Activated CD8-positive, alpha-beta T cell treated with anti-CD3 and anti-CD28 coated beads for 36 hours (primary cell): Measurements from ENCODE around the gene KCNJ13. TPM values are rescaled to one million over a fixed set of nuclear protein-coding genes. Genes with fewer than 3 reads are reported as not detected.

Experiments used
- ATAC-seq: fragments of 200-7000 bp; cut with Tn5 transposase; one replicate; pipeline ENCODE4 v1.10.0; 2021; ENCODE audit warnings: mild to moderate bottlenecking, moderate library complexity
- CTCF ChIA-PET: fragments of 350-600 bp; sonication (Branson Sonifier 250); formaldehyde crosslinking; loops from one replicate; lab custom pipeline; 2021; ENCODE audit warnings: antibody characterized with exemption; lab: Charles Lee
- POLR2A ChIA-PET: fragments of 350-600 bp; sonication (Branson Sonifier 250); formaldehyde crosslinking; loops from one replicate; lab custom pipeline; 2021; ENCODE audit warnings: antibody characterized with exemption; lab: Charles Lee
- DNase-seq: peaks from one replicate; pipeline ENCODE4 v3.0.0-alpha.2; 2020
- H3K27ac Mint-ChIP-seq: one replicate; pipeline ENCODE4 v1.8.0; 2021; ENCODE audit warnings: mild to moderate bottlenecking, mixed read lengths
- H3K27me3 Mint-ChIP-seq: one replicate; pipeline ENCODE4 v1.8.0; 2021; ENCODE audit warnings: mixed read lengths
- H3K36me3 Mint-ChIP-seq: one replicate; pipeline ENCODE4 v1.8.0; 2021; ENCODE audit warnings: low read depth, mixed read lengths
- H3K4me1 Mint-ChIP-seq: one replicate; pipeline ENCODE4 v1.8.0; 2021; ENCODE audit warnings: low read depth, mixed read lengths
- H3K4me3 Mint-ChIP-seq: one replicate; pipeline ENCODE4 v1.8.0; 2021; ENCODE audit warnings: mild to moderate bottlenecking, moderate library complexity, mixed read lengths
- H3K9me3 Mint-ChIP-seq: one replicate; pipeline ENCODE4 v1.8.0; 2021; ENCODE audit warnings: mixed read lengths
- CTCF ChIP-seq: fragments of 200-600 bp; IDR thresholded peaks from one replicate; pipeline ENCODE4 v1.8.0; 2022; ENCODE audit warnings: antibody characterized with exemption, mild to moderate bottlenecking
- intact Hi-C: fragments of 100-400 bp; cut with micrococcal nuclease; formaldehyde crosslinking; loops from one replicate; pipeline ENCODE4 v1.10.0; 2022
- total RNA-seq, 2 experiments: library from RNA; stranded (reverse); gene quantifications; one replicate each; pipeline ENCODE4 v1.2.3, GENCODE V29; 2021

The KCNJ13 gene
- not detected for total RNA-seq

GRCh38 chr2:232776435-232776834 is at the start of gene KCNJ13:
KCNJ13 (minus strand) TSS chr2:232776565; CDS start chr2:232771362, 5,203 bp downstream.
- Mint-ChIP-seq H3K4me3 (no peak within 1 kb of the TSS), H3K36me3 (peaks cover 19% of the 10 kb centered on the region), H3K27ac (no peak within 1 kb of the TSS), H3K27me3 (no peaks in the 10 kb centered on the region), H3K4me1 (peaks cover 20% of the 10 kb centered on the region), H3K9me3 (no peaks in the 10 kb centered on the region)
- intact Hi-C loops = no loop called here
- TF ChIP-seq CTCF = no peak
- ChIA-PET CTCF (no interaction called here), POLR2A (no interaction called here)
- ATAC-seq (no peak), DNase-seq (no peak)

- ATAC-seq = no peak
- TF ChIP-seq CTCF = no peak
- H3K4me3 Mint-ChIP-seq = no peak overlapping the region
- H3K9me3 Mint-ChIP-seq = no peaks in the 10 kb centered on the region
- H3K36me3 Mint-ChIP-seq = peaks cover 31% of the 10 kb centered on the region
- H3K4me1 Mint-ChIP-seq = no peaks in the 10 kb centered on the region
- no peaks in the 10 kb centered on the region for H3K27me3 Mint-ChIP-seq
- intact Hi-C loops = no loop called here
- ChIA-PET CTCF (interaction anchor here (1.8 kb wide), 1 partner anchor 236 kb away, joined by 5 read pairs; no protein-coding TSS in a partner anchor), POLR2A (interaction anchor here (0.7 kb wide), 1 partner anchor 499 kb away, joined by 3 read pairs; no protein-coding TSS in a partner anchor)
- H3K27ac Mint-ChIP-seq = no peak overlapping the region
- no peak for DNase-seq
Observed at GRCh38 chr2:232817756-232818155, 41.4 kb upstream of the KCNJ13 start.

- H3K4me3 Mint-ChIP-seq = no peak overlapping the region
- H3K27ac Mint-ChIP-seq = peak overlapping the region; percentile 43
- POLR2A ChIA-PET = no interaction called here
- CTCF ChIA-PET = interaction anchor here (1.3 to 1.8 kb wide), 2 partner anchors 56 to 237 kb away, joined by 3 to 5 read pairs; no protein-coding TSS in a partner anchor
- ATAC-seq (no peak), DNase-seq (no peak)
- intact Hi-C loops = no loop called here
- H3K4me1 Mint-ChIP-seq = no peaks in the 10 kb centered on the region
- H3K9me3 Mint-ChIP-seq = no peaks in the 10 kb centered on the region
- no peak for TF ChIP-seq CTCF
- peaks cover 33% of the 10 kb centered on the region for H3K36me3 Mint-ChIP-seq
- H3K27me3 Mint-ChIP-seq = no peaks in the 10 kb centered on the region
Observed at GRCh38 chr2:232816657-232817056, 40.3 kb upstream of the KCNJ13 start.

DNA sequence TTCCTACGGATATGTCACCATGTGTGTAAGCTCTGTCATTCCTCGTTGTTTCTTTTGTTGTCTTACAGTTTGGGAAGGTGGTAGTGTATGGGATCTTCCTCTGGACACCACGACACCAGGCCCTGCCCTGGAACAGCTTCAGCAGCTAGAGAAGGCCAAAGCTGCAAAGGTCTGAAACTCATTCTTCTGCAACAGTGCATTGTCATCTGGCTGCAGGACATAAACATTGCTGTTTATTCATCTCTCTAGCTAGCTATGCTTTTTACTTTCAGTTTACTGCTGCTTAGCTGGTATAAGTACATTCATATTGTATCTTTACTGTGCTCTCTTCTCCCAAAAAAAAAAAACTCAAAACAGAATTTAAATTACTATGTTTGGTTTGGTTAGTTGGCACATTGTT is 39.2 kb upstream of the KCNJ13 start:
- intact Hi-C loops = no loop called here
- no peak for TF ChIP-seq CTCF
- Mint-ChIP-seq H3K27ac (peak overlapping the region; percentile 57), H3K4me1 (no peaks in the 10 kb centered on the region), H3K9me3 (no peaks in the 10 kb centered on the region), H3K36me3 (peaks cover 32% of the 10 kb centered on the region), H3K4me3 (no peak overlapping the region), H3K27me3 (no peaks in the 10 kb centered on the region)
- ChIA-PET CTCF (interaction anchor here (1.3 to 1.5 kb wide), 2 partner anchors 9 to 55 kb away, joined by 3 read pairs; no protein-coding TSS in a partner anchor), POLR2A (interaction anchor here (0.7 kb wide), 1 partner anchor 101 kb away, joined by 3 read pairs; no protein-coding TSS in a partner anchor)
- ATAC-seq (no peak), DNase-seq (no peak)

GRCh38 chr2:232810444-232810843 is 34.1 kb upstream of the KCNJ13 start:
- no peak for TF ChIP-seq CTCF
- no peak for DNase-seq
- no peaks in the 10 kb centered on the region for H3K4me1 Mint-ChIP-seq
- H3K27me3 Mint-ChIP-seq = no peaks in the 10 kb centered on the region
- H3K36me3 Mint-ChIP-seq = peaks cover 23% of the 10 kb centered on the region
- no peak overlapping the region for H3K27ac Mint-ChIP-seq
- intact Hi-C loops = no loop called here
- no peaks in the 10 kb centered on the region for H3K9me3 Mint-ChIP-seq
- no peak overlapping the region for H3K4me3 Mint-ChIP-seq
- no peak for ATAC-seq
- ChIA-PET POLR2A (no interaction called here), CTCF (interaction anchor here (1.1 to 1.2 kb wide), 3 partner anchors 16 to 38 kb away, joined by 3 read pairs; no protein-coding TSS in a partner anchor)
